PC-9 (cell line): Measurements from ENCODE around the gene GPR146. TPM values are rescaled to one million over a fixed set of nuclear protein-coding genes. Genes with fewer than 3 reads are reported as not detected.

ENCODE experiments used
- BruUV-seq: library from RNA; stranded (reverse); fragments of 400-500 nt; replicated peaks from 2 replicates; lab custom pipeline; 2021; lab: Mats Ljungman, UMichigan
- CTCF ChIA-PET: fragments of 300-600 bp; sonication (Branson Sonifier 250); formaldehyde crosslinking; loops from one replicate; lab custom pipeline; 2022; ENCODE audit warnings: antibody characterized with exemption; lab: Charles Lee
- POLR2A ChIA-PET: fragments of 300-600 bp; sonication (Branson Sonifier 250); formaldehyde crosslinking; loops from one replicate; lab custom pipeline; 2022; ENCODE audit warnings: antibody characterized with exemption; ENCODE audit not compliant: unreplicated experiment; lab: Charles Lee
- DNase-seq, 2 experiments: peaks; one replicate each; pipeline versions ENCODE4 v3.0.0 to v3.0.0-alpha.2; 2015 to 2022; ENCODE audit warnings: mixed read lengths in 1 of 2
- H2AFZ ChIP-seq: fragments of 200-600 bp; sonication (generic); 2 replicates; pipeline ENCODE4 v1.8.1; 2017; ENCODE audit warnings: antibody characterized with exemption
- H3F3A ChIP-seq: fragments of 200-600 bp; sonication (generic); 2 replicates; pipeline ENCODE4 v1.8.1; 2017; ENCODE audit warnings: antibody characterized with exemption, mild to moderate bottlenecking, low read depth; ENCODE audit not compliant: insufficient read depth
- H3K27ac ChIP-seq: fragments of 200-600 bp; sonication (generic); 2 replicates; pipeline ENCODE4 v1.6.1; 2016; ENCODE audit warnings: mixed run types
- H3K27me3 ChIP-seq: fragments of 200-600 bp; sonication (generic); 2 replicates; pipeline ENCODE4 v1.6.1; 2016; ENCODE audit warnings: low read depth, mixed run types; ENCODE audit not compliant: insufficient read depth
- H3K36me3 ChIP-seq: fragments of 200-600 bp; sonication (generic); 2 replicates; pipeline ENCODE4 v1.6.1; 2016; ENCODE audit warnings: low read depth, mixed run types
- H3K4me1 ChIP-seq: fragments of 200-600 bp; sonication (generic); replicated peaks from 2 replicates; pipeline ENCODE4 v1.6.1; 2016; ENCODE audit warnings: mixed run types; ENCODE audit not compliant: insufficient read depth
- H3K4me2 ChIP-seq: fragments of 200-600 bp; sonication (generic); 2 replicates; pipeline ENCODE4 v1.6.1; 2017; ENCODE audit warnings: mixed run types
- H3K4me3 ChIP-seq: fragments of 200-600 bp; sonication (generic); 2 replicates; pipeline ENCODE4 v1.6.1; 2016; ENCODE audit warnings: mixed run types
- H3K79me2 ChIP-seq: fragments of 200-600 bp; sonication (generic); 2 replicates; pipeline ENCODE4 v1.6.1; 2017; ENCODE audit warnings: low read depth, mixed run types
- H3K9me2 ChIP-seq: fragments of 200-600 bp; sonication (generic); 2 replicates; pipeline ENCODE4 v1.8.1; 2017; ENCODE audit warnings: mild to moderate bottlenecking; ENCODE audit not compliant: insufficient read depth
- H3K9me3 ChIP-seq: fragments of 200-600 bp; sonication (generic); 2 replicates; pipeline ENCODE4 v1.8.1; 2016; ENCODE audit warnings: low read depth; ENCODE audit not compliant: insufficient read depth
- H4K20me1 ChIP-seq: fragments of 200-600 bp; sonication (generic); 2 replicates; pipeline ENCODE4 v1.8.1; 2017; ENCODE audit not compliant: insufficient read depth
- EZH2 ChIP-seq: fragments of 200-600 bp; sonication (generic); IDR thresholded peaks from 2 replicates; pipeline ENCODE4 v1.8.0; 2017; ENCODE audit warnings: antibody characterized with exemption, low read depth
- intact Hi-C: fragments of 100-400 bp; cut with micrococcal nuclease; formaldehyde crosslinking; loops from one replicate; pipeline ENCODE4 v1.10.0; 2022; ENCODE audit not compliant: unreplicated experiment
- total RNA-seq: library from RNA; stranded (reverse); gene quantifications from 2 replicates; pipeline ENCODE4 v1.2.3, GENCODE V29; 2021
- TF ChIP-seq, protein P1 (sequence below): fragments of 200-600 bp; sonication (generic); conservative IDR thresholded peaks from 2 replicates; pipeline ENCODE4 v1.6.1; 2017; ENCODE audit warnings: mixed run types, antibody characterized with exemption, mild to moderate bottlenecking, moderate library complexity

Gene GPR146
- total RNA-seq, 1 experiment from 2014 or later: 3.4 TPM

DNA sequence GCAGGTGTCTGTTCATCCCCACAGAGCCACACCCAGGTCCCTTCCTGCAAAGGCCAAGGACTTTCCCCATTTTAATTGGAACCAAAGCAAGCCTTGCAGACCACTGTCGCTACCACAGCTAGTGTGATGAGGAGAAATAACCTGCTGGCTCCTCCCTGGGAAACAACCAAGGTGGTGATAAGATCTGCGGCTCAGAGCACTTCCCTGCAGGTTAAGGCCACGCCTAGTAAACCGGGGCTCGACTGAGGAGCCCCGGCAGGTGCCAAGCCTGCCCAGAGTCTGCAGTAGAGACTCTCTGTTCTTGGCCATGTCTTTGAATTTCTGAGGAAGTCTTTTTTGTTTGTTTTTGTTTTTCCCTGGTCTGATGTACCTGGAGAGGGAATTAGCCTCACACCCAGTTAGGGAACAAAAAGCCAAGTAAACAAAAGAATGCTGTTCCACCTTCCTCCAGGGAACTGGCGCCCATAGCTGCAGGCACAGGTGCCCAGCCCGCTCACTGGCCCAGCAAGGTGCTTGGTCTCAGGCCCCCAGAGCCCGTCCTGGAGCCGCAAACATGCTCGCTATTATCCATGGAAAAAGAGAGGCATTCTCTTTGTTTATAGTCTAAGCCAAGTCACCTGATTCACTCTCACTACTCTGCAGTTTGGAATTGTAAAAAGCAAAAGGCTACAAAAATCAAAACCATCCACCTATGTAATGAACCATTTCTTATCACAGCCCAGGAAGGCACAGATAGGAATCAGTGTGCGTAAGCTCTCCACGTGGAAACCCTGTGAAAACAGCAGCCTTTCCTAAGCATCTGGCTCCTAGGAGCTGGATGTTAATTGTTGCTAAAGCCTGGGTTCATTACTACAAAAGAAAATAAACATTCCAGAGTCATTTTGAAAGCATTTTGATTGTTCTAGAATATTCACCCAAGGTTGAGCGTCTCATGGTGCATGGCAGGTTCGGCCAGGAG, 2.7 kb downstream of the GPR146 start:
- no TSS peak for BruUV-seq
- H3F3A ChIP-seq: peaks cover 58% of the 10 kb centered on the region
- peaks cover 25% of the 10 kb centered on the region for H3K79me2 ChIP-seq
- H2AFZ ChIP-seq: no peak overlapping the region
- H3K9me2 ChIP-seq: no peaks in the 10 kb centered on the region
- H3K36me3 ChIP-seq: no peaks in the 10 kb centered on the region
- no peaks in the 10 kb centered on the region for H3K27me3 ChIP-seq
- no peaks in the 10 kb centered on the region for H3K9me3 ChIP-seq
- peak; percentile 71 to 78 for DNase-seq
- CTCF ChIA-PET: no interaction called here
- no peak for TF ChIP-seq EZH2
- TF ChIP-seq, protein P1, sequence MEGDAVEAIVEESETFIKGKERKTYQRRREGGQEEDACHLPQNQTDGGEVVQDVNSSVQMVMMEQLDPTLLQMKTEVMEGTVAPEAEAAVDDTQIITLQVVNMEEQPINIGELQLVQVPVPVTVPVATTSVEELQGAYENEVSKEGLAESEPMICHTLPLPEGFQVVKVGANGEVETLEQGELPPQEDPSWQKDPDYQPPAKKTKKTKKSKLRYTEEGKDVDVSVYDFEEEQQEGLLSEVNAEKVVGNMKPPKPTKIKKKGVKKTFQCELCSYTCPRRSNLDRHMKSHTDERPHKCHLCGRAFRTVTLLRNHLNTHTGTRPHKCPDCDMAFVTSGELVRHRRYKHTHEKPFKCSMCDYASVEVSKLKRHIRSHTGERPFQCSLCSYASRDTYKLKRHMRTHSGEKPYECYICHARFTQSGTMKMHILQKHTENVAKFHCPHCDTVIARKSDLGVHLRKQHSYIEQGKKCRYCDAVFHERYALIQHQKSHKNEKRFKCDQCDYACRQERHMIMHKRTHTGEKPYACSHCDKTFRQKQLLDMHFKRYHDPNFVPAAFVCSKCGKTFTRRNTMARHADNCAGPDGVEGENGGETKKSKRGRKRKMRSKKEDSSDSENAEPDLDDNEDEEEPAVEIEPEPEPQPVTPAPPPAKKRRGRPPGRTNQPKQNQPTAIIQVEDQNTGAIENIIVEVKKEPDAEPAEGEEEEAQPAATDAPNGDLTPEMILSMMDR: no peak
- H3K27ac ChIP-seq: 0 out of 2 replicates have a peak overlapping the region, but pooled peaks have one; percentile 4
- POLR2A ChIA-PET: interaction anchor here (0.6 kb wide), 1 partner anchor 9 kb away, joined by 4 read pairs; no protein-coding TSS in a partner anchor
- H3K4me2 ChIP-seq: peak overlapping the region; percentile 39
- intact Hi-C loops: no loop called here
- peaks cover 36% of the 10 kb centered on the region for H4K20me1 ChIP-seq
- peaks cover 48% of the 10 kb centered on the region for H3K4me1 ChIP-seq
- H3K4me3 ChIP-seq: no peak overlapping the region

DNA sequence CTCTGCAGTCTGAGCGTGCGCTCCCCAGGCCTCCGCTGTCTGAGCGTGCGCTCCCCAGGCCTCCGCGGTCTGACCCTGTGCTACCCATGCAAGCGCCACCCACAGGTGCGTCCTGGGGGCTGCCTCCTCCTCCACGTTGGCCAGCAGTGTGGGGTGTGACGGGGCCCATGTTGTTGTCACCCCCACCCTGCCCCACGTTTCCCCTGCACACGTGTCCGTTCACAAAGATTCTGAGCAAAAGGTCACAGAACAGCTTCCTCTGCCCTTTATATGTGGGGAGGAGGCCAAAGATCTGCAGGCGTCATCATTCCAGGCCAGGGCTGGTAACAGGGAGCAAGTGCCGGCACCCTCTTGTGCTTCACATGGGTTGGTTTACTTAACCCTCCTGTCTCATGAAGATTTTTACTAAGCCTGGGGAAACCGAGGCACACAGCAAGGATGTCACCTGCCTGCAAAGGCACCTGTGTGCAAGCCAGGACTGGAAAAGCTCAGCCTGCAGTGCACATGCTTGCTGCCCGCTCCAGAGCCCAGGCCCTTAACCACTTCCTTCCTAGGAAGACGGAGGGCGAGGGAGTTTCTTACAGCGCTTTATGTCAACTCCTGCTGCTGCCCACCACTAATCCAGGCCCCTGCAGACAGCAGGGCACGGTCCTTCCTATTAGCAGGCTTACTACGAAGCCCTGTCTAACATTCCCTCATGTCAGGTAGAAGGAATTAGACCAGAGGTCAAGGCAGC, 4.8 kb downstream of the GPR146 start:
- Histone ChIP-seq H3F3A (peaks cover 40% of the 10 kb centered on the region), H2AFZ (no peak overlapping the region), H4K20me1 (peaks cover 36% of the 10 kb centered on the region), H3K27me3 (no peaks in the 10 kb centered on the region), H3K79me2 (peaks cover 11% of the 10 kb centered on the region; the same call in 1 of the 2 replicates), H3K27ac (no peak overlapping the region), H3K4me3 (no peak overlapping the region), H3K4me2 (no peak overlapping the region), H3K4me1 (peaks cover 31% of the 10 kb centered on the region), H3K9me2 (no peaks in the 10 kb centered on the region), H3K9me3 (no peaks in the 10 kb centered on the region), H3K36me3 (no peaks in the 10 kb centered on the region)
- no TSS peak for BruUV-seq
- no peak for TF ChIP-seq EZH2
- TF ChIP-seq, protein P1: no peak
- intact Hi-C loops: no loop called here
- DNase-seq: no peak
- CTCF ChIA-PET: interaction anchor here (0.6 kb wide), 1 partner anchor 37 kb away, joined by 16 read pairs; no protein-coding TSS in a partner anchor
- POLR2A ChIA-PET: no interaction called here

DNA sequence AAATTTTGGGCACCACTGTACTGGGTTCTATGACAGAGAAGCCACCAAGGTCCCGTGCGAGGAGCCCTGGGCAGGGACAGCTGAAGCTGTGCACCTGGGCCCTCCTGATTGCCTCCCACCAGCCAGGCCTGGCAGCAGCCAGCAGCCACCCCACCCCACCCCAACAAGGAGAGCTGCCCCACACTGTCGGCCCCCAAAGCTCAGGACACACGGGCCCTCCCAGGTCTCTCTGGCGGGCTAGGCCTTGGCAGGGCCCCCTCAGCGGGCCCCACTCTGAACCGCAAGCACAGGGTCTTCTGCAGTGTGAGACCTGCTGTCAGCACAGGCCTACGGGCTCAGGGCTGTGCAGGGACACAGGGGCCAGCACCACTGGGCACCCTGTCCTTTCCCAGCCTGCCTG, 5.5 kb downstream of the GPR146 start:
- Histone ChIP-seq H3K9me3 (no peaks in the 10 kb centered on the region), H3K79me2 (peaks cover 11% of the 10 kb centered on the region; the same call in 1 of the 2 replicates), H4K20me1 (peaks cover 36% of the 10 kb centered on the region), H3K4me3 (no peak overlapping the region), H3K9me2 (no peaks in the 10 kb centered on the region), H3K36me3 (no peaks in the 10 kb centered on the region), H2AFZ (no peak overlapping the region), H3F3A (peaks cover 38% of the 10 kb centered on the region), H3K27me3 (no peaks in the 10 kb centered on the region), H3K4me2 (no peak overlapping the region), H3K27ac (no peak overlapping the region), H3K4me1 (peaks cover 29% of the 10 kb centered on the region)
- DNase-seq: no peak
- no TSS peak for BruUV-seq
- TF ChIP-seq EZH2: no peak
- TF ChIP-seq, protein P1: no peak
- POLR2A ChIA-PET: no interaction called here
- intact Hi-C loops: no loop called here
- CTCF ChIA-PET: no interaction called here
